ENCODE results near the gene HSP90B1. TPM values are rescaled to one million over a fixed set of nuclear protein-coding genes. Genes with fewer than 3 reads are reported as not detected.

Gene HSP90B1
- total and polyA plus RNA-seq, 10 of the 15 experiments (the other 5 are each of a cell fraction or from before 2014, with no cell fraction given) = 254 to 968 (median 560) TPM

GRCh38 chr12:103957865-103958388 lies 27.7 kb downstream of the HSP90B1 start:
- no peaks in the 10 kb centered on the region for H3K27me3 ChIP-seq (replicated peaks in 1 of 2; ENCODE audit: control insufficient read depth in 2 of 2, insufficient read depth in 2 of 2, low read length in 1 of 2)
- no peaks in the 10 kb centered on the region for H4K20me1 ChIP-seq (ENCODE audit: control insufficient read depth, insufficient read depth)
- ChIA-PET RAD21 (ENCODE audit: unreplicated experiment) (interaction anchor here (2.6 kb wide), 1 partner anchor 8 kb away, joined by 34 read pairs; the partner anchor contains the start of gene TDG), CTCF (no interaction called here), POLR2A (interaction anchor here (0.6 kb wide), 1 partner anchor 522 kb away, joined by 5 read pairs; no protein-coding TSS in a partner anchor), SMC1A (ENCODE audit: uncharacterized antibody, unreplicated experiment) (interaction anchor here (0.6 to 8.1 kb wide), 5 partner anchors 10 to 147 kb away, joined by 3 to 67 read pairs (median 5); partner anchors contain the start of genes HSP90B1 and TDG)
- peaks cover 3 to 8% of the 10 kb centered on the region in 2 experiments; a peak in 2 of 4 replicates for H3K36me3 ChIP-seq (ENCODE audit: control insufficient read depth in 2 of 2, insufficient read depth in 2 of 2, low read length in 1 of 2)
- H3K9me3 ChIP-seq (replicated peaks; ENCODE audit: control insufficient read depth, insufficient read depth, low read length) = no peaks in the 10 kb centered on the region
- no peak overlapping the region for H2AFZ ChIP-seq (ENCODE audit: control insufficient read depth, low read depth, low read length)
- no peaks in the 10 kb centered on the region; the same call in 1 of the 2 replicates for H3K4me1 ChIP-seq (ENCODE audit: control insufficient read depth, insufficient read depth, low read length)
- whole genome bisulfite sequencing (ENCODE audit: insufficient coverage, insufficient replicate concordance, low lambda C conversion rate, missing lambda C conversion rate) = over 99% methylated on average over 7 of the region's 7 CpGs
- TF ChIP-seq ZNF384 (IDR thresholded peaks at IDR 0.05; ENCODE audit: borderline replicate concordance, low read depth, low read length) = no peak
- no peak for TF ChIP-seq NFIC (IDR thresholded peaks at IDR 0.05; ENCODE audit: low read depth, low read length)
- no peak for TF ChIP-seq CHD2 (IDR thresholded peaks at IDR 0.05; ENCODE audit: borderline replicate concordance, low read depth, low read length)
- TF ChIP-seq ASH2L (IDR thresholded peaks at IDR 0.05; ENCODE audit: borderline replicate concordance, low read depth) = no peak
- no peak for TF ChIP-seq HDGF (IDR thresholded peaks at IDR 0.05)
- no peak for TF ChIP-seq PKNOX1 (IDR thresholded peaks at IDR 0.05)
- no peak for TF ChIP-seq SIN3A (IDR thresholded peaks at IDR 0.05; ENCODE audit: low read depth, low read length)
- TF ChIP-seq STAT3 (IDR thresholded peaks at IDR 0.05; ENCODE audit: low read depth, low read length) = no peak
- TF ChIP-seq KLF5 (IDR thresholded peaks at IDR 0.05; ENCODE audit: partially characterized antibody) = no peak
- no peak for TF ChIP-seq NR2F1 (conservative IDR thresholded peaks at IDR 0.05)
- TF ChIP-seq GATAD2B (conservative IDR thresholded peaks at IDR 0.05; ENCODE audit: low read depth) = no peak
- TF ChIP-seq FOXK2 (IDR thresholded peaks at IDR 0.05) = no peak
- ATAC-seq (no peak), DNase-seq (ENCODE audit: low read depth, low spot score) (no peak), FAIRE-seq (no peak)
- H3K4me3 ChIP-seq = peak overlapping the region; percentile 80; the same call in 1 of the 2 replicates
- no peak overlapping the region for H3K27ac ChIP-seq (ENCODE audit: control insufficient read depth, insufficient read depth)
- peaks cover 20% of the 10 kb centered on the region for H3K79me2 ChIP-seq (ENCODE audit: control insufficient read depth, insufficient read depth, low read length)
- intact Hi-C loops (cut with micrococcal nuclease; ENCODE audit: unreplicated experiment) = loop anchor here (1.0 kb wide), 1 partner anchor 7 kb away; the partner anchor contains the start of gene TDG
- in situ Hi-C loops (cut with MboI) = no loop called here
- no peak overlapping the region for H3K4me2 ChIP-seq (ENCODE audit: control insufficient read depth, insufficient read depth)
- BruUV-seq (replicated peaks) = no TSS peak
- H3K9ac ChIP-seq (ENCODE audit: control insufficient read depth, insufficient read depth, low read length) = peak overlapping the region; percentile 88
